H1 (cell line): ENCODE data around the gene STXBP6. TPM values are rescaled to one million over a fixed set of nuclear protein-coding genes. Genes with fewer than 3 reads are reported as not detected.

Source experiments
- CTCF ChIA-PET: fragments of 300-600 bp; sonication (Branson Sonifier 250); formaldehyde crosslinking; loops from one replicate; lab custom pipeline; 2021; ENCODE audit not compliant: partially characterized antibody; lab: Charles Lee
- POLR2A ChIA-PET: fragments of 300-600 bp; sonication (Branson Sonifier 250); formaldehyde crosslinking; loops from one replicate; lab custom pipeline; 2021; ENCODE audit warnings: inconsistent platforms; ENCODE audit not compliant: partially characterized antibody; lab: Charles Lee
- DNase-seq, 2 experiments: peaks; one replicate each; pipeline versions ENCODE4 v3.0.0 to v3.0.0-alpha.2; 2010 to 2022; ENCODE audit warnings: low spot score in 2 of 2, low read depth in 1 of 2, mixed read lengths in 1 of 2
- FAIRE-seq: peaks from 2 replicates; lab custom pipeline; 2011; peaks lifted over from hg19 to GRCh38; lab: Jason Lieb, UNC
- H2AFZ ChIP-seq: 2 replicates; pipeline ENCODE4 v1.8.1; 2012; ENCODE audit warnings: low read length, inconsistent platforms
- H2AK5ac ChIP-seq: 2 replicates; pipeline ENCODE4 v1.6.1; 2013; ENCODE audit warnings: low read depth, low read length
- H2BK120ac ChIP-seq: replicated peaks from 2 replicates; pipeline ENCODE3; 2013; ENCODE audit warnings: low read depth, low read length, inconsistent platforms
- H2BK12ac ChIP-seq: 2 replicates; pipeline ENCODE4 v1.6.1; 2013; ENCODE audit warnings: low read depth, low read length
- H2BK15ac ChIP-seq: 2 replicates; pipeline ENCODE4 v1.6.1; 2013; ENCODE audit warnings: low read length
- H2BK20ac ChIP-seq: 2 replicates; pipeline ENCODE4 v1.6.1; 2013; ENCODE audit warnings: low read length
- H2BK5ac ChIP-seq: 2 replicates; pipeline ENCODE4 v1.6.1; 2013; ENCODE audit warnings: low read depth, low read length
- H3K14ac ChIP-seq: 2 replicates; pipeline ENCODE4 v1.6.1; 2013; ENCODE audit warnings: inconsistent platforms; ENCODE audit not compliant: insufficient read length
- H3K18ac ChIP-seq: 2 replicates; pipeline ENCODE4 v1.6.1; 2013; ENCODE audit warnings: low read length; ENCODE audit errors: extremely low read depth
- H3K23ac ChIP-seq: 2 replicates; pipeline ENCODE4 v1.6.1; 2013; ENCODE audit warnings: inconsistent platforms; ENCODE audit not compliant: insufficient read length
- H3K23me2 ChIP-seq: 2 replicates; pipeline ENCODE4 v1.6.1; 2013; ENCODE audit warnings: low read depth, low read length
- H3K27ac ChIP-seq: 2 replicates; pipeline ENCODE4 v1.6.1; 2011; ENCODE audit warnings: low read depth, low read length, inconsistent platforms
- H3K27me3 ChIP-seq, 4 experiments: replicated peaks in 1 of 4; 1 replicate in 1 of 4; 2 replicates in 3 of 4; pipeline versions ENCODE4 v1.6.1 to v1.8.1; 2011 to 2013; ENCODE audit warnings: low read length in 3 of 4, mild to moderate bottlenecking in 3 of 4, inconsistent platforms in 2 of 4, mixed read lengths in 2 of 4, moderate library complexity in 1 of 4; ENCODE audit not compliant: control insufficient read depth in 3 of 4, insufficient read depth in 3 of 4; ENCODE audit errors: extremely low read depth in 1 of 4
- H3K36me3 ChIP-seq, 4 experiments: 2 replicates each; pipeline versions ENCODE4 v1.6.1 to v1.8.1; 2011 to 2013; ENCODE audit warnings: mild to moderate bottlenecking in 4 of 4, low read length in 3 of 4, moderate library complexity in 2 of 4, control low read depth in 1 of 4, inconsistent platforms in 1 of 4; ENCODE audit not compliant: insufficient read depth in 4 of 4, control insufficient read depth in 2 of 4
- H3K4ac ChIP-seq: replicated peaks from 2 replicates; pipeline ENCODE3; 2013; ENCODE audit warnings: low read length, low read depth, mixed read lengths, inconsistent platforms; ENCODE audit not compliant: insufficient read length
- H3K4me1 ChIP-seq, 4 experiments: replicated peaks in 1 of 4; 1 replicate in 1 of 4; 2 replicates in 3 of 4; pipeline versions ENCODE4 v1.6.1 to v1.8.1; 2011 to 2013; ENCODE audit warnings: low read length in 3 of 4, inconsistent platforms in 2 of 4, mixed read lengths in 1 of 4; ENCODE audit not compliant: insufficient read depth in 4 of 4, control insufficient read depth in 3 of 4
- H3K4me2 ChIP-seq, 2 experiments: 2 replicates each; pipeline versions ENCODE4 v1.6.1 to v1.8.1; 2011 to 2013; ENCODE audit warnings: low read depth in 2 of 2, low read length in 2 of 2, control low read depth in 1 of 2, inconsistent platforms in 1 of 2, mild to moderate bottlenecking in 1 of 2; ENCODE audit not compliant: insufficient read depth in 1 of 2
- H3K4me3 ChIP-seq, 4 experiments: fragments of 200-600, 300-600 bp in 1 of 4; sonication (generic), shearing (Covaris generic), sonication (Bioruptor Twin) in 1 of 4; 2 replicates each; pipeline versions ENCODE4 v1.5.1 to v1.8.1; 2011 to 2016; ENCODE audit warnings: low read length in 4 of 4, low read depth in 3 of 4, control low read depth in 2 of 4, inconsistent platforms in 2 of 4, mild to moderate bottlenecking in 2 of 4, mixed read lengths in 1 of 4, moderate library complexity in 1 of 4; ENCODE audit not compliant: insufficient read depth in 2 of 4; ENCODE audit errors: extremely low read depth in 1 of 4
- H3K56ac ChIP-seq: replicated peaks from 2 replicates; pipeline ENCODE3; 2013; ENCODE audit warnings: low read depth, mild to moderate bottlenecking, mixed read lengths, low read length, inconsistent platforms; ENCODE audit not compliant: insufficient read length
- H3K79me1 ChIP-seq: 2 replicates; pipeline ENCODE4 v1.6.1; 2013; ENCODE audit warnings: low read depth, low read length, control low read depth
- H3K79me2 ChIP-seq, 2 experiments: 2 replicates each; pipeline versions ENCODE4 v1.6.1 to v1.8.1; 2012 to 2013; ENCODE audit warnings: low read length in 2 of 2, mild to moderate bottlenecking in 2 of 2, inconsistent platforms in 1 of 2; ENCODE audit not compliant: insufficient read depth in 2 of 2, control insufficient read depth in 1 of 2
- H3K9ac ChIP-seq, 4 experiments: replicated peaks in 1 of 4; 1 replicate in 1 of 4; 2 replicates in 3 of 4; pipeline versions ENCODE4 v1.6.1 to v1.8.1; 2011 to 2013; ENCODE audit warnings: low read depth in 3 of 4, low read length in 3 of 4, control low read depth in 2 of 4, mild to moderate bottlenecking in 2 of 4, moderate library complexity in 2 of 4, inconsistent platforms in 1 of 4; ENCODE audit errors: extremely low read depth in 1 of 4
- H3K9me3 ChIP-seq, 2 experiments: 2 replicates each; pipeline versions ENCODE4 v1.6.1 to v1.8.1; 2012 to 2013; ENCODE audit warnings: mild to moderate bottlenecking in 2 of 2, moderate library complexity in 2 of 2, control low read depth in 1 of 2, inconsistent platforms in 1 of 2, low read depth in 1 of 2, low read length in 1 of 2, mixed read lengths in 1 of 2; ENCODE audit not compliant: insufficient read depth in 2 of 2
- H4K20me1 ChIP-seq, 2 experiments: replicated peaks in 1 of 2; 2 replicates each; pipeline versions ENCODE3 to v1.8.1; 2011 to 2013; ENCODE audit warnings: inconsistent platforms in 2 of 2, low read length in 2 of 2, mild to moderate bottlenecking in 1 of 2; ENCODE audit not compliant: insufficient read depth in 2 of 2, control insufficient read depth in 1 of 2
- H4K5ac ChIP-seq: 2 replicates; pipeline ENCODE4 v1.6.1; 2013; ENCODE audit warnings: low read length, low read depth, mixed read lengths, inconsistent platforms; ENCODE audit not compliant: insufficient read length
- H4K8ac ChIP-seq: 2 replicates; pipeline ENCODE4 v1.8.0; 2013; ENCODE audit warnings: mild to moderate bottlenecking, moderate library complexity, low read length, inconsistent platforms; ENCODE audit not compliant: insufficient read depth; ENCODE audit errors: extremely low read depth
- H4K91ac ChIP-seq: replicated peaks from 2 replicates; pipeline ENCODE3; 2013; ENCODE audit warnings: low read length, mixed read lengths, inconsistent platforms; ENCODE audit not compliant: insufficient read length
- CEBPB ChIP-seq: IDR thresholded peaks from 2 replicates; pipeline ENCODE4 v1.6.1; 2012; ENCODE audit warnings: low read depth, low read length
- CREB1 ChIP-seq: IDR thresholded peaks from 2 replicates; pipeline ENCODE4 v1.6.1; 2012; ENCODE audit warnings: inconsistent platforms
- FOSL1 ChIP-seq: IDR thresholded peaks from 2 replicates; pipeline ENCODE4 v1.6.1; 2011; ENCODE audit warnings: mild to moderate bottlenecking, low read depth, low read length, moderate library complexity; ENCODE audit not compliant: insufficient read depth
- GABPA ChIP-seq: IDR thresholded peaks from 2 replicates; pipeline ENCODE4 v1.6.1; 2011; ENCODE audit warnings: mild to moderate bottlenecking, low read length, moderate library complexity, borderline replicate concordance; ENCODE audit not compliant: insufficient read depth
- NRF1 ChIP-seq: IDR thresholded peaks from 2 replicates; pipeline ENCODE4 v1.6.1; 2011; ENCODE audit warnings: mild to moderate bottlenecking, low read depth, low read length, improper control_type of control experiment
- PHF8 ChIP-seq: fragments of 200-600 bp; sonication (generic); conservative IDR thresholded peaks from 2 replicates; pipeline ENCODE4 v1.7.1; 2012; ENCODE audit warnings: low read depth, mild to moderate bottlenecking, inconsistent platforms, low read length, moderate library complexity
- POU5F1 ChIP-seq: IDR thresholded peaks from 2 replicates; pipeline ENCODE4 v1.6.1; 2011; ENCODE audit warnings: low read depth, mild to moderate bottlenecking, low read length, moderate library complexity
- RAD21 ChIP-seq, 2 experiments: IDR thresholded peaks in 1 of 2; conservative IDR thresholded peaks in 1 of 2; 2 replicates each; pipeline ENCODE4 v1.6.1; 2011; ENCODE audit warnings: low read depth in 2 of 2, low read length in 2 of 2, improper control_type of control experiment in 1 of 2, inconsistent platforms in 1 of 2, mild to moderate bottlenecking in 1 of 2, moderate library complexity in 1 of 2
- RFX5 ChIP-seq: IDR thresholded peaks from 2 replicates; pipeline ENCODE4 v1.6.1; 2011; ENCODE audit warnings: low read depth, low read length, improper control_type of control experiment, borderline replicate concordance
- SIRT6 ChIP-seq: IDR thresholded peaks from one replicate; pipeline ENCODE4 v1.7.1; 2012; ENCODE audit warnings: low read length, inconsistent platforms
- SIX5 ChIP-seq: IDR thresholded peaks from 2 replicates; pipeline ENCODE4 v1.6.1; 2011; ENCODE audit warnings: mild to moderate bottlenecking, low read depth, low read length
- TAF7 ChIP-seq: optimal IDR thresholded peaks from 2 replicates; pipeline ENCODE3; 2011; ENCODE audit warnings: low read depth, mild to moderate bottlenecking, inconsistent platforms, low read length, moderate library complexity, borderline replicate concordance
- TBP ChIP-seq: IDR thresholded peaks from 2 replicates; pipeline ENCODE4 v1.6.1; 2011; ENCODE audit warnings: low read depth, low read length, improper control_type of control experiment
- TCF12 ChIP-seq: IDR thresholded peaks from 2 replicates; pipeline ENCODE4 v1.6.1; 2011; ENCODE audit warnings: low read depth, mild to moderate bottlenecking, low read length
- WGBS, 2 experiments: shearing (Covaris generic) in 1 of 2; methylation state at CpG; one replicate each; pipeline versions ENCODE4 v1.1.6 to v1.1.7; 2013 to 2015; ENCODE audit warnings: low lambda C conversion rate in 2 of 2, mixed read lengths in 2 of 2, inconsistent platforms in 1 of 2, low coverage in 1 of 2, missing lambda C conversion rate in 1 of 2; ENCODE audit not compliant: insufficient replicate concordance in 2 of 2, insufficient coverage in 1 of 2, insufficient read length in 1 of 2; ENCODE audit errors: extremely low coverage in 1 of 2, missing lambda C conversion rate in 1 of 2; 5-methylcytosine and 5-hydroxymethylcytosine counted together
- polyA plus RNA-seq, 7 experiments: library from polyadenylated mRNA; depleted of rRNA in 3 of 7; stranded (reverse) in 5 of 7; unstranded in 2 of 7; fragments of >200 nt in 5 of 7; fragments of 200-250 nt in 2 of 7; gene quantifications; 1 replicate in 5 of 7; 2 replicates in 1 of 7; 4 replicates in 1 of 7; pipeline versions ENCODE4 v1.2.1 to v1.2.3, GENCODE V29; 2011 to 2013; ENCODE audit warnings: missing spikeins in 2 of 7, mixed read lengths in 2 of 7
- total RNA-seq: library from RNA; stranded (reverse); fragmentation: NEBNext Ultra II Directional; extraction: Animal tissue kit (Norgen Biotek cat#: 25700); gene quantifications from 2 replicates; pipeline ENCODE4 v1.2.1, GENCODE V29; 2021

Gene STXBP6
- total and polyA plus RNA-seq, 2 of the 8 experiments (the other 6 are each of a cell fraction or from before 2014, with no cell fraction given): 9.4 to 18.1 TPM

DNA sequence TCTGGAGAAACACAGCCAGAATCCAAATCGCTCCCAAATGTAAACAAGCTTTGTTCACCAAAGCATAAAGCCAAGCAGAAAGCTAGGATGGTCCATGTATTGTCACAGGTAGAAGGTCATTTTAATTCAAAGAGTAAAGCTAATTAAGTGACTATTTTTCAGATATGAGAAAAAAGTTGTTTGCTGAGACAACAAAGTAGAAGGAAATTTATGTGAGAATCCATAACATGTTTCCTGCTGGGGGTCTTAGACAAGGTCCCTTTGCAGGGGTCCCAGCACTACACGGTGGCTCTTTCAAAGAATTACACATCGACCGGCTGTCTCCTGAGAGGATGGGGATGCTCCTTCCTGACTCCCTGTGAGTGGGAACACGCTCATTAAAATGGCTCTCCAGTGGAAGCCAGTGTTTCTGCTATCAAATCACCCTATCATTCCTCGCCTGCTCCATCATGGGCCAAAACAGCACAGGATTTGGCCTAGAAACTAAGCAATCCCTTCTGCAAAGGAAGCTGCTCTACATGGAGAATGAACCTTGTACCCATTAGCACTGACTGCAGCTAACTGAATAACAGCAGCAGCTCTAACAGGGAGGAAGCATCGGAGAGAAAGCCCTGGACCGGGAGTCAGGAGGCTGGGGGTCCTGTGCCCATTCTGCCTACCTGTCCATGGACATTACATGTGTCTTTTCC, 175.3 kb downstream of the STXBP6 start:
- H2BK15ac ChIP-seq: no peak overlapping the region
- no peak overlapping the region for H4K91ac ChIP-seq
- DNase-seq: no peak
- H2BK5ac ChIP-seq: no peak overlapping the region
- no peak overlapping the region for H4K5ac ChIP-seq
- H3K14ac ChIP-seq: no peak overlapping the region
- ChIA-PET POLR2A (no interaction called here), CTCF (interaction anchor here (1.1 to 1.4 kb wide), 2 partner anchors 15 to 68 kb away, joined by 3 read pairs; no protein-coding TSS in a partner anchor)
- no peak overlapping the region for H3K23ac ChIP-seq
- H3K9me3 ChIP-seq: no peaks in the 10 kb centered on the region
- 94% methylated on average over 8 of the region's 8 CpGs; no CpG with 5 or more reads in 1 of the 2 experiments for WGBS, 2 experiments
- H2BK20ac ChIP-seq: no peak overlapping the region
- no peak overlapping the region for H3K18ac ChIP-seq
- no peaks in the 10 kb centered on the region for H3K27me3 ChIP-seq
- H3K23me2 ChIP-seq: no peaks in the 10 kb centered on the region
- no peak for FAIRE-seq
- no peak overlapping the region for H3K4me3 ChIP-seq
- H2BK120ac ChIP-seq: no peak overlapping the region
- no peaks in the 10 kb centered on the region for H3K79me2 ChIP-seq
- no peak overlapping the region for H2AFZ ChIP-seq
- no peaks in the 10 kb centered on the region for H3K4me1 ChIP-seq
- no peaks in the 10 kb centered on the region for H3K79me1 ChIP-seq
- no peak overlapping the region for H3K56ac ChIP-seq
- H3K4me2 ChIP-seq: no peak overlapping the region
- no peak overlapping the region for H3K4ac ChIP-seq
- no peak overlapping the region; the same call in 1 of the 2 replicates for H4K8ac ChIP-seq
- H2BK12ac ChIP-seq: no peak overlapping the region
- no peaks in the 10 kb centered on the region for H3K36me3 ChIP-seq
- H4K20me1 ChIP-seq: no peaks in the 10 kb centered on the region
- TF ChIP-seq POU5F1 (no peak), SIRT6 (no peak), FOSL1 (no peak), GABPA (no peak), PHF8 (no peak), RFX5 (no peak), TAF7 (no peak), TBP (no peak), CEBPB (no peak), TCF12 (no peak), NRF1 (no peak), SIX5 (no peak), RAD21 (IDR thresholded peaks at IDR 0.05 in 1 of 2, conservative IDR thresholded peaks at IDR 0.05 in 1 of 2; ENCODE audit: low read depth in 2 of 2, low read length in 2 of 2) (no peak), CREB1 (no peak)
- H3K27ac ChIP-seq: no peak overlapping the region
- no peak overlapping the region for H2AK5ac ChIP-seq
- H3K9ac ChIP-seq: no peak overlapping the region
